Adrenal gland (tissue), 12 donors: ENCODE data around the gene C4A. TPM values are rescaled to one million over a fixed set of nuclear protein-coding genes. Genes with fewer than 3 reads are reported as not detected.
"Not testable (repeated sequence)": the region's sequence is repeated elsewhere in the genome, so short reads cannot be mapped to it uniquely, and the experiment has no call there.

ENCODE experiments used
- DNase-seq, 7 donors: peaks; one replicate each; pipeline ENCODE4 v3.0.0-alpha.2; 2019 to 2020
- H3K27ac ChIP-seq, 5 donors: fragments of 200-600 bp; sonication (generic) in 4 of 5; 1 replicate in 3 of 5; 2 replicates in 2 of 5; pipeline versions ENCODE4 v1.5.1 to v1.8.0; 2016 to 2020; ENCODE audit warnings: mild to moderate bottlenecking in 1 of 5
- H3K27me3 ChIP-seq: fragments of 200-600 bp; 2 replicates; pipeline ENCODE4 v1.8.0; 2021
- H3K36me3 ChIP-seq, 2 donors: fragments of 200-600 bp; replicated peaks in 1 of 2; 1 replicate in 1 of 2; 2 replicates in 1 of 2; pipeline versions ENCODE4 v1.5.1 to v1.8.0; 2018 to 2022
- H3K4me1 ChIP-seq, 2 donors: fragments of 200-600 bp; replicated peaks in 1 of 2; 1 replicate in 1 of 2; 2 replicates in 1 of 2; pipeline versions ENCODE4 v1.5.1 to v1.8.0; 2018 to 2021
- H3K4me3 ChIP-seq, 4 donors: fragments of 200-600 bp; sonication (generic) in 3 of 4; one replicate each; pipeline ENCODE4 v1.5.1; 2016 to 2018
- H3K9me3 ChIP-seq, 3 donors: fragments of 200-600 bp; sonication (generic) in 1 of 3; replicated peaks in 1 of 3; 1 replicate in 2 of 3; 2 replicates in 1 of 3; pipeline versions ENCODE4 v1.5.1 to v1.8.0; 2016 to 2021
- CTCF ChIP-seq, 6 experiments: fragments of 450-650 bp in 4 of 6; fragments of 200-600 bp in 2 of 6; sonication (generic) in 1 of 6; IDR thresholded peaks; 1 replicate in 5 of 6; 2 replicates in 1 of 6; pipeline versions ENCODE4 v1.5.1 to v1.8.0; 2016 to 2021; ENCODE audit warnings: antibody characterized with exemption in 6 of 6, mild to moderate bottlenecking in 2 of 6, moderate library complexity in 1 of 6
- POLR2A ChIP-seq, 2 donors: fragments of 450-650 bp; IDR thresholded peaks; one replicate each; pipeline ENCODE4 v1.6.1; 2017; ENCODE audit warnings: antibody characterized with exemption in 2 of 2, mild to moderate bottlenecking in 2 of 2, moderate library complexity in 1 of 2
- WGBS, 4 donors: extraction: QIAGEN DNeasy Blood & Tissue Kit in 2 of 4; methylation state at CpG; one replicate each; pipeline versions ENCODE4 v1.1.5 to v1.1.7; 2013 to 2017; 5-methylcytosine and 5-hydroxymethylcytosine counted together
- intact Hi-C, 2 donors: fragments of 100-400 bp; cut with DNase I; formaldehyde crosslinking; loops; one replicate each; pipeline versions ENCODE4 v1.14.1 to v1.15.0; 2022 to 2023
- polyA plus RNA-seq, 3 donors: library from polyadenylated mRNA; stranded (reverse); fragments of 200-250 nt in 2 of 3; fragments of 350-450 nt in 1 of 3; fragmentation: Illumina TruSeq in 1 of 3; extraction: RNeasy Lipid Tissue Mini Kit (QIAGEN cat#74804) in 1 of 3; gene quantifications; one replicate each; pipeline ENCODE4 v1.2.3, GENCODE V29; 2013 to 2014
- total RNA-seq, 9 donors: library from RNA; depleted of rRNA in 4 of 9; stranded (reverse); fragments of >200 nt in 4 of 9; fragments of 120-200 nt in 1 of 9; fragmentation: NEBNext Ultra II Directional in 1 of 9; extraction: Animal tissue kit (Norgen Biotek cat#: 25700) in 1 of 9; gene quantifications; one replicate each; pipeline versions ENCODE4 v1.1.0 to v1.2.4, GENCODE V29; 2013 to 2023
- donor health status: healthy with polysubstance abuse.
- donor health status: Bipolar disorder and iron deficiency.
- donor health status: DM: yes; HTN: yes; CAD: no.
- donor health status: DM: no; HTN: no; CAD: no.
- donor health status: DM: no; HTN: no; CAD: no.
- donor health status: DM: yes; HTN: yes; CAD: no.

The C4A gene
- total and polyA plus RNA-seq, 12 donors, result 212 to 2,285 (median 1,142) TPM

- 34 to 59% (median 49%) methylated on average over 5 to 11 of the region's 12 CpGs for WGBS, 4 donors
- H3K4me1 ChIP-seq, intact Hi-C loops, H3K36me3 ChIP-seq, H3K4me3 ChIP-seq, H3K9me3 ChIP-seq, H3K27me3 ChIP-seq: not testable (repeated sequence)
- peak in 6 of 7 donors; percentile 43 to 68 (median 56) for DNase-seq
- TF ChIP-seq CTCF (IDR thresholded peaks at IDR 0.05), result peak in 1 of 6 experiments; percentile 6
- H3K27ac ChIP-seq, result peak overlapping the region in 4 of 5 donors; percentile 46 to 85 (median 64)
These were observed 25.2 kb downstream of the C4A start for GRCh38 chr6:32007086-32007485.

- H3K9me3 ChIP-seq, H3K36me3 ChIP-seq, H3K27ac ChIP-seq, H3K4me1 ChIP-seq, H3K27me3 ChIP-seq, H3K4me3 ChIP-seq, intact Hi-C loops: not testable (repeated sequence)
- WGBS, 4 donors, result no CpG with 5 or more reads among the region's 24 CpGs
- DNase-seq, result peak in 4 of 7 donors; percentile 6 to 50 (median 30)
These were observed 26.2 kb downstream of the C4A start for GRCh38 chr6:32008037-32008436.

- H3K27me3 ChIP-seq, intact Hi-C loops: not testable (repeated sequence)
- WGBS, 4 donors, result 6 to 24% (median 12%) methylated on average over 3 to 6 of the region's 12 CpGs; no CpG with 5 or more reads in 1 of the 4 donors
These were observed 26.8 kb downstream of the C4A start for GRCh38 chr6:32008616-32009015.

GRCh38 chr6:32009537-32009936 is 27.7 kb downstream of the C4A start:
- H3K4me1 ChIP-seq, H3K36me3 ChIP-seq, H3K4me3 ChIP-seq, H3K9me3 ChIP-seq, intact Hi-C loops, H3K27me3 ChIP-seq: not testable (repeated sequence)
- peak in 6 of 7 donors; percentile 10 to 53 (median 26) for DNase-seq
- H3K27ac ChIP-seq, result peak overlapping the region in 2 of 5 donors; percentile 64 to 65
- WGBS, 4 donors, result 36 to 52% methylated on average over 4 to 8 of the region's 12 CpGs; no CpG with 5 or more reads in 2 of the 4 donors

More at GRCh38 chr6:32008616-32009015, 26.8 kb downstream of the C4A start:
- H3K4me1 ChIP-seq, H3K9me3 ChIP-seq, H3K36me3 ChIP-seq, H3K4me3 ChIP-seq: not testable (repeated sequence)
- peak in 6 of 7 donors; percentile 24 to 58 (median 36) for DNase-seq
- peak overlapping the region in 3 of 5 donors; percentile 28 to 84 (median 71) for H3K27ac ChIP-seq
- peak in 1 of 2 donors; percentile 38 for TF ChIP-seq POLR2A (IDR thresholded peaks at IDR 0.05)

GRCh38 chr6:32010856-32011530 is 29.1 kb downstream of the C4A start:
- peak overlapping the region in 1 of 4 donors; percentile 34 for H3K4me3 ChIP-seq
- peak overlapping the region; percentile 32 to 84 (median 80) for H3K27ac ChIP-seq
- H3K4me1 ChIP-seq, intact Hi-C loops, H3K9me3 ChIP-seq, H3K27me3 ChIP-seq, H3K36me3 ChIP-seq: not testable (repeated sequence)
- DNase-seq, result peak in 6 of 7 donors; percentile 50 to 77 (median 66)
- 37 to 56% (median 42%) methylated on average over 1 to 15 of the region's 27 CpGs for WGBS, 4 donors

GRCh38 chr6:32012941-32013617 is 31.2 kb downstream of the C4A start:
- peak overlapping the region; percentile 39 to 87 (median 78) for H3K27ac ChIP-seq
- H3K36me3 ChIP-seq, H3K4me1 ChIP-seq, H3K4me3 ChIP-seq, H3K9me3 ChIP-seq, H3K27me3 ChIP-seq, intact Hi-C loops: not testable (repeated sequence)
- WGBS, 4 donors, result 27 to 49% (median 36%) methylated on average over 2 to 16 of the region's 17 CpGs
- TF ChIP-seq POLR2A (IDR thresholded peaks at IDR 0.05), result peak; percentile 46 to 74
- DNase-seq, result peak in 6 of 7 donors; percentile 86 to 98 (median 94)

- H3K27me3 ChIP-seq, H3K36me3 ChIP-seq, H3K27ac ChIP-seq, H3K4me3 ChIP-seq, H3K4me1 ChIP-seq, intact Hi-C loops, H3K9me3 ChIP-seq, DNase-seq: not testable (repeated sequence)
- WGBS, 4 donors, result no CpG with 5 or more reads among the region's 5 CpGs
These were observed 31.9 kb downstream of the C4A start for GRCh38 chr6:32013738-32014137.

GRCh38 chr6:32014547-32014946 is 32.7 kb downstream of the C4A start, which contains the start of gene C4B:
TSS of gene C4B (plus strand) at chr6:32014795. CDS start at chr6:32014846, 51 bp downstream.
- H3K36me3 ChIP-seq, DNase-seq, H3K27ac ChIP-seq, H3K4me1 ChIP-seq, H3K4me3 ChIP-seq, H3K27me3 ChIP-seq, intact Hi-C loops, H3K9me3 ChIP-seq: not testable (repeated sequence)
- no CpG with 5 or more reads among the region's 6 CpGs for WGBS, 4 donors

- intact Hi-C loops, H3K4me1 ChIP-seq, H3K36me3 ChIP-seq, DNase-seq, H3K4me3 ChIP-seq, H3K27ac ChIP-seq, H3K27me3 ChIP-seq, H3K9me3 ChIP-seq: not testable (repeated sequence)
- no CpG with 5 or more reads among the region's 10 CpGs for WGBS, 4 donors
These were observed 40.2 kb downstream of the C4A start for GRCh38 chr6:32022100-32022499.

- peak in 4 of 7 donors; percentile 4 to 21 (median 9) for DNase-seq
- intact Hi-C loops, H3K27ac ChIP-seq, H3K9me3 ChIP-seq, H3K27me3 ChIP-seq, H3K4me1 ChIP-seq, H3K36me3 ChIP-seq, H3K4me3 ChIP-seq: not testable (repeated sequence)
- WGBS, 4 donors, result 89 to 91% methylated on average over 3 to 6 of the region's 10 CpGs; no CpG with 5 or more reads in 2 of the 4 donors
These were observed 46.8 kb downstream of the C4A start for GRCh38 chr6:32028631-32029030.
